ENCODE data around the gene CYP19A1.

GRCh38 chr15:51184627-51185026, 153.8 kb downstream of the CYP19A1 start:
- TF ChIP-seq POLR2A (IDR thresholded peaks at IDR 0.05) = no peak
- TF ChIP-seq CTCF (IDR thresholded peaks at IDR 0.05) = no peak

Measured in esophagus squamous epithelium (tissue), 4 donors.